Measurements from ENCODE around the gene RAD9A.
A peak's percentile ranks its signal among the peaks of the same experiment; 100 is the strongest.

Gene RAD9A

DNA sequence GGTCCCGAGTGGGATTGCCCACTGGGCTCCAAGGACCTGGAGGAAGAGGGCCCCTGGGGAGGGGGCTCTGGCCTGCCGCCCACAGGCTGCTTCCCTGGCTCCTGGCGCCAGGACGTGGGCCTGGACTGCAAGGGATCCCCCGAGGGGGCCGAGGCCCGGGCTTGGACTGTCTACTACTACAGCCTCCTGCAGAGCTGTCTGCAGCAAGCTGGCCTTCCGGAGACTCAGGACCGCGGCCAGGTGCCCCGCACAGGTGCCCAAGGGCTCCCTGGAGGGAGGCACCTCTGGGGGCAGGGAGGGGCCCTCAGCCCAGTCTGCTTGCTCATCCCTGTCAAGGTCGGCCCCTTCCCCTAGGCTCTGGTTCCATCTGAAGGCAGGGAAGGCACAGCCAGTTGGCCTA lies 25.6 kb downstream of the RAD9A start:
- TF ChIP-seq, protein P1, sequence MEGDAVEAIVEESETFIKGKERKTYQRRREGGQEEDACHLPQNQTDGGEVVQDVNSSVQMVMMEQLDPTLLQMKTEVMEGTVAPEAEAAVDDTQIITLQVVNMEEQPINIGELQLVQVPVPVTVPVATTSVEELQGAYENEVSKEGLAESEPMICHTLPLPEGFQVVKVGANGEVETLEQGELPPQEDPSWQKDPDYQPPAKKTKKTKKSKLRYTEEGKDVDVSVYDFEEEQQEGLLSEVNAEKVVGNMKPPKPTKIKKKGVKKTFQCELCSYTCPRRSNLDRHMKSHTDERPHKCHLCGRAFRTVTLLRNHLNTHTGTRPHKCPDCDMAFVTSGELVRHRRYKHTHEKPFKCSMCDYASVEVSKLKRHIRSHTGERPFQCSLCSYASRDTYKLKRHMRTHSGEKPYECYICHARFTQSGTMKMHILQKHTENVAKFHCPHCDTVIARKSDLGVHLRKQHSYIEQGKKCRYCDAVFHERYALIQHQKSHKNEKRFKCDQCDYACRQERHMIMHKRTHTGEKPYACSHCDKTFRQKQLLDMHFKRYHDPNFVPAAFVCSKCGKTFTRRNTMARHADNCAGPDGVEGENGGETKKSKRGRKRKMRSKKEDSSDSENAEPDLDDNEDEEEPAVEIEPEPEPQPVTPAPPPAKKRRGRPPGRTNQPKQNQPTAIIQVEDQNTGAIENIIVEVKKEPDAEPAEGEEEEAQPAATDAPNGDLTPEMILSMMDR (conservative IDR thresholded peaks at IDR 0.05) = no peak
- no peak overlapping the region for H3K27ac ChIP-seq

DNA sequence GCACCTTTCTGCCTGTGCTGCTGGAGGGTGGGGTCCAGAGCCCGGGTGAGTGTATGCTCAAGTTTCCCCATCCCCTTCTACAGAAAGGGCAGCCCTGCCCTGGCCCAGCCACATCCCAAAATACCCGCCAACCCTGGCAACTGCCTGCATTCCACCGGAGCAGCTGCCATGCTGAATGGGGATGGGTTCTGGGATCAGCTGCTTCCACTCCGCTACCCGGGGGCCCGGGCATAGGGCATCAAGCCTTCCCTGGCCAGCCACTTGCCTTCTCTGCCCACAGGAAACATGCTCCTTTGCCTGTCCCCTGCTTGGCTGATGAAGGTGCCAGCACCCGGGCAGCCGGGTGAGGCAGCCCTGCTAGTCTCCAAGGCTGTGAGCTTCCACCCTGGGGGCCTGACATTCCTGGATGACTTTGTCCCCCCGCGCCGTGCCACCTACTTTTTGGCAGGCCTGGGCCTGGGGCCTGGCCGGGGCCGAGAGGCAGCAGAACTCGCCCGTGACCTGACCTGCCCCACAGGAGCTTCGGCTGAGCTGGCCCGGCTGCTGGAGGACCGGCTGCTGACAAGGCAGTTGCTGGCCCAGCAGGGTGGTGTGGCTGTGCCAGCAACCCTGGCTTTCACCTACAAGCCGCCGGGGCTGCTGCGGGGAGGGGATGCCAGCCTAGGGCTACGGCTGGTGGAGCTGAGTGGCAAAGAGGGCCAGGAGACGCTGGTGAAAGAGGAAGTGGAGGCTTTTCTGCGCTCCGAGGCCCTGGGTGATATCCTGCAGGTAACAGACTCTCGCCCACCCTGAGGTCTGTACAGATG lies 26.9 kb downstream of the RAD9A start:
- TF ChIP-seq, protein P1 (conservative IDR thresholded peaks at IDR 0.05) = no peak
- peak overlapping the region; percentile 97 for H3K27ac ChIP-seq

DNA sequence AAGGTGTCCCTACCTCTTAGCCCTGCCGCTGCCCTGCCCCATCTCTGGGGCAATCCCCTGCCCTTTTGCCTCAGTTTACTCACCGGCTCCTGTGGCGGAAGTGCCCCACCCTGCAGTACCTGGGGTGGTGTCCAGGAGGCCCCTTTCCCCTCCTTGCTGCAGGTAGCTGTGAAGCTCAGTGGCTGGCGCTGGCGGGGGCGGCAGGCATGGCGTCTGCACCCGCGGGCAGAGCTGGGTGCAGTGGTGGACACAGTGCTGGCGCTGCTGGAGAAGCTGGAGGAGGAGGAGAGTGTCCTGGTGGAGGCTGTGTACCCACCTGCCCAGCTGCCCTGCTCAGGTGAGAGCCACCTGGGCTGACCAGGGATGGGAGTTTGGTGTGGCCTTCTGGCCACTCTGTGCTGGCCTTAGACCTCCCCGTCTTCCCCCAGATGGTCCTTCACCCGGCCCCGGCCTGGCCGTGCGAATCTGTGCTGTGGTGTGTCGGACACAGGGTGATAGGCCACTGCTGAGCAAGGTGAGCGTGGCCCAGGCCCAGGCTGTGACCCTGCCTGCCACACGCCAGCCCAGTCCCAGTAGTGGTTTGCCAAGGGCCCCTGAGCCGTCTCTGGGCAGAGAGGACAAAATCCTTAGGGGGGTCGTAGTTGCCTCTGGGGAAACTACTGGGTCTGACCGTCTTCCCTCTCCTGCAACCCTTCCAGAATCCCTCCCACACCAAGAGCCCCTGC lies 27.7 kb downstream of the RAD9A start:
- peak overlapping the region; percentile 97 for H3K27ac ChIP-seq
- TF ChIP-seq, protein P1 (conservative IDR thresholded peaks at IDR 0.05) = no peak

DNA sequence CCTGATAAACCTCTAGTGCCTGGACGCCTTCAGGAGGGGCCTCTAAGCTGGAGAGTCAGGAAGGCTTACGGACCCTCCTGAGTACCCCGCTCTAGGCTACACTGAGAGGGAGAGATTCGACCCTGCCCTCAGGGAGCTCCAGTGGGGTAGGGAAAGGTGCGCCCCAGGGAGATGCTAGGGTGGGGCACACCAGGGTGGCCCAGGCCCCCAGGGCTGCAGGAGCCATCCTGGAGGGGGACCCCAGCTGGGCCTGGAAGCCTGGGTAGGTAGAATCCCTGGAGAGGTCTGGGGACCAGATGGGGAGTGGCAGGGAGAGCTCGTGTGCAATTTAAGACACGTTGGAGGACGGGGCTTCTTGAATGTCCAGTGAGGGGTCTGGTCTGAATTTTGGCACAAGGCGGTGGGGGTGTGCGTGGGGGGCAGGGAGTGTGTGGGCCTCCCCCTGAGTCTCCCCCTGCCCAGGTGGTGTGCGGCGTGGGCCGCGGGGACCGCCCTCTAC lies 28.4 kb downstream of the RAD9A start:
- TF ChIP-seq, protein P1 (conservative IDR thresholded peaks at IDR 0.05) = no peak
- peak overlapping the region; percentile 97 for H3K27ac ChIP-seq

DNA sequence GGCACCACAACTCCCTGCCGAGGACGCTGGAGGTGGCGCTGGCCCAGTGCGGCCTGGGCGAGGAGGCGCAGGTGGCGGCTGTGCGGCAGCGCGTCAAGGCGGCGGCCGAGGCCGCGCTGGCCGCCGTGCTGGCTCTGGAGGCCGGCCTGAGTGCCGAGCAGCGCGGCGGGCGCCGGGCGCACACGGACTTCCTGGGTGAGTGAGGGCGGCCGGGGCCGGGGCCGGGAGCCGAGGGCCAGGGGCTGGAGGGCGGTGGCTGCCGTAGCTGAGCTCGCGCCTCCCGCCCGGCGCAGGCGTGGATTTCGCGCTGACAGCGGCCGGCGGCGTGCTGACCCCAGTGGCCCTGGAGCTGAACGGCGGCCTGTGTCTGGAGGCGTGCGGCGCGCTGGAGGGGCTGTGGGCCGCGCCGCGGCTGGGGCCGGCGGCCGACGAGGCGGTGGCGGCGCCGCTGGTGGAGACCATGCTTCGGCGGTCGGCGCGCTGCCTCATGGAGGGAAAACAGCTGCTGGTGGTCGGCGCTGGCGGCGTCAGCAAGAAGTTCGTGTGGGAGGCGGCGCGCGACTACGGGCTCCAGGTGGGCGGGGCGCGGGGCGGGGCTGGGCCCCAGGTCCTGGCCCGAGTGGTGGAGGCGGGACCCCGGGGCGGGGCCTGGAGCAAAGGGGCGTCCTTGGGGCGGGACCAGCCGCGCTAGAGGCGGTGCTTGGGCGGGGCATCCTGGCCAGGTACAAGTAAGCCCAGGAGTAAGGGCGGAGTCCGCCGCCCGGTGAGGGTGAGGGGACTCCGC lies 29.1 kb downstream of the RAD9A start:
- TF ChIP-seq, protein P1 (conservative IDR thresholded peaks at IDR 0.05) = peak; percentile 35
- H3K27ac ChIP-seq = peak overlapping the region; percentile 97

DNA sequence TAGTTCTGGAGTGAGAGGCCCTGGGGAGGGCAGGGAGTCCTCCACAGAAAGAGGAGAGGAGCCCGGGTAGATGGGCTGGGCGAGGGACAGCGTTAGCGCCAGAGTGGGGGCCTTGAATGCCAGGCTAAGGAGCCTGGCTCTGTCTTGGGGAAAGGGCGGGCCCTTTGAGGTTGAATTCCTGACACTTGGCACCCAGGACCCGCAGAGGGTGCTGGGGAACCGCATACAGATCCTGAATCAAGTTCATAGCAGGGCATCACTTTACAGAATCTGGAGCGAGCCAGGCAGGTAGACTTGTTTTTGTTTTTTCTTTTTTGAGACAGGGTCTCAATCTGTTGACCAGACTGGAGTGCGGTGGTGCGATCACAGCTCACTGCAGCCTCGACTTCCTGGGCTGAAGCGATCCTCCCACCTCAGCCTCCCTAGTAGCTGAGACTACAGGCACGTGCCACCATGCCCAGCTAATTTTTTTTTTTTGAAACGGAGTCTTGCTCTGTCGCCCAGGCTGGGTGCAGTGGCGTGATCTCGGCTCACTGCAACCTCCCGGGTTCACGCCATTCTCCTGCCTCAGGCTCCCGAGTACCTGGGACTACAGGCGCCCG lies 29.7 kb downstream of the RAD9A start:
- peak overlapping the region; percentile 97 for H3K27ac ChIP-seq
- TF ChIP-seq, protein P1 (conservative IDR thresholded peaks at IDR 0.05) = peak; percentile 22; the same call in 1 of the 2 replicates

All from VCaP (cell line).